Stomach (tissue), 9 donors: ENCODE measurements around the gene CNTN1. TPM values are rescaled to one million over a fixed set of nuclear protein-coding genes. Genes with fewer than 3 reads are reported as not detected.
"Not testable (repeated sequence)": the region's sequence is repeated elsewhere in the genome, so short reads cannot be mapped to it uniquely, and the experiment has no call there.

Source experiments
- DNase-seq, 2 donors: peaks; one replicate each; pipeline versions ENCODE4 v3.0.0 to v3.0.0-alpha.2; 2013 to 2019
- H3K27ac ChIP-seq, 5 donors: fragments of 200-600 bp in 4 of 5; sonication (generic) in 4 of 5; one replicate each; pipeline ENCODE4 v1.5.1; 2013 to 2019; ENCODE audit warnings: mild to moderate bottlenecking in 1 of 5, moderate library complexity in 1 of 5
- H3K27me3 ChIP-seq, 3 donors: fragments of 200-600 bp; sonication (generic); one replicate each; pipeline ENCODE4 v1.5.1; 2017 to 2019; ENCODE audit warnings: mixed run types in 1 of 3
- H3K36me3 ChIP-seq, 4 donors: fragments of 200-600 bp; sonication (generic); 1 replicate in 3 of 4; 2 replicates in 1 of 4; pipeline ENCODE4 v1.5.1; 2016 to 2019
- H3K4me1 ChIP-seq, 4 donors: fragments of 200-600 bp; sonication (generic); one replicate each; pipeline ENCODE4 v1.5.1; 2016 to 2019
- H3K4me3 ChIP-seq, 4 donors: fragments of 200-600 bp; sonication (generic) in 3 of 4; one replicate each; pipeline ENCODE4 v1.5.1; 2016 to 2019; ENCODE audit warnings: mild to moderate bottlenecking in 1 of 4
- H3K9me3 ChIP-seq, 4 donors: fragments of 200-600 bp; sonication (generic); one replicate each; pipeline ENCODE4 v1.5.1; 2016 to 2019
- EP300 ChIP-seq: sonication (generic); formaldehyde crosslinking; IDR thresholded peaks from one replicate; pipeline ENCODE4 v1.6.1; 2017; ENCODE audit warnings: antibody characterized with exemption
- POLR2A ChIP-seq, 4 donors: fragments of 450-650 bp; IDR thresholded peaks; one replicate each; pipeline ENCODE4 v1.6.1; 2016; ENCODE audit warnings: antibody characterized with exemption in 4 of 4, control low read depth in 2 of 4, mild to moderate bottlenecking in 1 of 4, moderate library complexity in 1 of 4
- POLR2AphosphoS5 ChIP-seq, 3 donors: sonication (generic); formaldehyde crosslinking; IDR thresholded peaks; one replicate each; pipeline ENCODE4 v1.6.1; 2016; ENCODE audit warnings: antibody characterized with exemption in 3 of 3
- WGBS, 5 donors: extraction: QIAGEN DNeasy Blood & Tissue Kit in 3 of 5; methylation state at CpG; one replicate each; pipeline versions ENCODE4 v1.1.5 to v1.1.7; 2013 to 2018; 5-methylcytosine and 5-hydroxymethylcytosine counted together
- intact Hi-C: fragments of 100-400 bp; cut with DNase I; formaldehyde crosslinking; loops from one replicate; pipeline ENCODE4 v1.15.1; 2023; ENCODE audit warnings: low total_unique reads
- polyA plus RNA-seq, 3 donors: library from polyadenylated mRNA; stranded (reverse); fragments of 200-250 nt; gene quantifications; one replicate each; pipeline ENCODE4 v1.2.3, GENCODE V29; 2013
- total RNA-seq, 5 donors: library from RNA; depleted of rRNA; stranded (reverse); fragments of >200 nt; gene quantifications; one replicate each; pipeline versions ENCODE4 v1.1.0 to v1.2.3, GENCODE V29; 2014 to 2016
- TF ChIP-seq, protein P1 (sequence below), 7 experiments: fragments of 450-650 bp in 4 of 7; fragments of 200-600 bp in 3 of 7; sonication (generic) in 3 of 7; IDR thresholded peaks; one replicate each; pipeline ENCODE4 v1.5.1; 2016 to 2019; ENCODE audit warnings: antibody characterized with exemption in 7 of 7, control low read depth in 2 of 7, mild to moderate bottlenecking in 1 of 7
- donor health status: healthy with polysubstance abuse.
- donor health status: Bipolar disorder and iron deficiency.
- donor health status: healthy.

Gene CNTN1
- total and polyA plus RNA-seq, 8 donors, result 0.68 to 68.3 (median 7.1) TPM

DNA sequence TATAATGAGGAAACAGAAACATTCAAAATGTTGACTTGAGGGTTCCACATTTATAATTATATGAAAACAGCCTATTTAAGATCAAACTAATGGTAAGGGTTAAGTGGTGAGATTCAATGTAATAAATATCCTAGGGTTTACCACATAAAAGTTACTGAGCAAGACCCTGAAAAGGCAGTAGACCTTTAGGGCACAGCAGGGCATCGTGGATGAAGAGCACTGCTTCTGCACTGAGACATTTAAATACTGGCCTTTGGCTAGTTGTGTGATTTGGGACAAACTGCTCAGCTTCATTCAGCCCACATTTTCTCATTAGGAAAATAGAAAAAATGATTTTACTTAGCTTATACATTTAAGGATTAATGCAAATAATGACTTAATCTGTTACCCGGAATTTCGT lies 42.0 kb downstream of the CNTN1 start:
- H3K4me3 ChIP-seq, result no peak overlapping the region
- H3K36me3 ChIP-seq, result no peaks in the 10 kb centered on the region
- peaks cover 0 to 4% (median 0%) of the 10 kb centered on the region in 4 donors for H3K4me1 ChIP-seq
- H3K9me3 ChIP-seq, result no peaks in the 10 kb centered on the region
- DNase-seq, result no peak
- TF ChIP-seq, protein P1, sequence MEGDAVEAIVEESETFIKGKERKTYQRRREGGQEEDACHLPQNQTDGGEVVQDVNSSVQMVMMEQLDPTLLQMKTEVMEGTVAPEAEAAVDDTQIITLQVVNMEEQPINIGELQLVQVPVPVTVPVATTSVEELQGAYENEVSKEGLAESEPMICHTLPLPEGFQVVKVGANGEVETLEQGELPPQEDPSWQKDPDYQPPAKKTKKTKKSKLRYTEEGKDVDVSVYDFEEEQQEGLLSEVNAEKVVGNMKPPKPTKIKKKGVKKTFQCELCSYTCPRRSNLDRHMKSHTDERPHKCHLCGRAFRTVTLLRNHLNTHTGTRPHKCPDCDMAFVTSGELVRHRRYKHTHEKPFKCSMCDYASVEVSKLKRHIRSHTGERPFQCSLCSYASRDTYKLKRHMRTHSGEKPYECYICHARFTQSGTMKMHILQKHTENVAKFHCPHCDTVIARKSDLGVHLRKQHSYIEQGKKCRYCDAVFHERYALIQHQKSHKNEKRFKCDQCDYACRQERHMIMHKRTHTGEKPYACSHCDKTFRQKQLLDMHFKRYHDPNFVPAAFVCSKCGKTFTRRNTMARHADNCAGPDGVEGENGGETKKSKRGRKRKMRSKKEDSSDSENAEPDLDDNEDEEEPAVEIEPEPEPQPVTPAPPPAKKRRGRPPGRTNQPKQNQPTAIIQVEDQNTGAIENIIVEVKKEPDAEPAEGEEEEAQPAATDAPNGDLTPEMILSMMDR (IDR thresholded peaks at IDR 0.05), result no peak
- TF ChIP-seq EP300, result no peak
- H3K27ac ChIP-seq, result no peak overlapping the region
- WGBS, 5 donors, result 62 to 76% (median 70%) methylated on average over 3 of the region's 3 CpGs
- intact Hi-C loops, result no loop called here
- no peaks in the 10 kb centered on the region for H3K27me3 ChIP-seq

DNA sequence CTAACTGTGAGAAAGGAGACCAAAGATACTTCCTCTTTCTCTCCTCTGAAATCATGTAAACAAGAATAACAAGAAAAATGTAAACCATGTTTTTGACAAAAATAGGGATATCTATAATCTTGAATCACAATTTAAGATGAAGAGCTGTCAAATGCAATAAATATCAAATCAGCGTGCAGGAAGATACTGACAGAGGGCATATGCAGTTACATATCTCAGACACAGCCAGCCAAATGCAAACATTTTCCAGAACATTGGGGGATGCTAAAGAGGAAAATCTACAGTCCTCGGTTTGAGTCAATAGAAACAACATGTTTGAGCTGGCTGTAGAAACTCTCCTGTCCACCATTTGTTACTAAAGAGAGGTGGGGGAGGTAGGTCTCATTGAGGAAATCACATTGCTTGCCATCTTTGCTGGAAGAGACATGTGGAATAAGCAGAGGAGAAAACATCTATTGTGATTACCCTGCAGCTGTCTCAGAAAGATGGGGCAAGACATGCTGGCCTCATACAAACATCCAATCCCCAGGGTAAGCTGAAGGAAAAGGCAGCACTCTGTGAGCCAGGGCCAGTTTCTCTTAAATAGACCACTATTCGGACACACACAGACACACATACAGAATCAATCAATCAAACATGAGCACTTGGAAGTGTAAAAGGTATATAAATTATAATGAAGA lies 43.5 kb downstream of the CNTN1 start:
- no peaks in the 10 kb centered on the region for H3K27me3 ChIP-seq
- no peak overlapping the region for H3K4me3 ChIP-seq
- no peak for DNase-seq
- WGBS, 5 donors, result 54 to 61% (median 59%) methylated on average over 3 of the region's 3 CpGs
- no peaks in the 10 kb centered on the region for H3K36me3 ChIP-seq
- H3K27ac ChIP-seq, result no peak overlapping the region
- intact Hi-C loops, result no loop called here
- H3K9me3 ChIP-seq, result no peaks in the 10 kb centered on the region
- H3K4me1 ChIP-seq, result peaks cover 0 to 4% (median 0%) of the 10 kb centered on the region in 4 donors
- TF ChIP-seq EP300 (no peak), POLR2AphosphoS5 (IDR thresholded peaks at IDR 0.05) (no peak), POLR2A (IDR thresholded peaks at IDR 0.05) (no peak)
- TF ChIP-seq, protein P1 (IDR thresholded peaks at IDR 0.05), result no peak

DNA sequence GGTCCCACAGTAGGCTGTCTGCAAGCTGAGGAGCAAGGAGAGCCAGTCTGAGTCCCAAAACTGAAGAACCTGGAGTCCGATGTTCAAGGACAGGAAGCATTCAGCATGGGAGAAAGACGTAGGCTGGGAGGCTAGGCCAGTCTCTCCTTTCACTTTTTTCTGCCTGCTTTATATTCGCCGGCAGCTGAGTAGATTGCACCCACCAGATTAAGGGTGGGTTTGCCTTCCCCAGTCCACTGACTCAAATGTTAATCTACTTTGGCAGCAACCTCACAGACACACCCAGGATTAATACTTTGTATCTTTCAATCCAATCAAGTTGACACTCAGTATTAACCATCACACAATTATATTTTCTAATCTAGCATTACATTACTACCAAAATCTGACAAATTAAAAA lies 45.2 kb downstream of the CNTN1 start:
- H3K27me3 ChIP-seq, H3K9me3 ChIP-seq, H3K4me1 ChIP-seq, H3K27ac ChIP-seq, DNase-seq, H3K4me3 ChIP-seq, intact Hi-C loops, H3K36me3 ChIP-seq: not testable (repeated sequence)
- WGBS, 5 donors, result 86 to 92% (median 88%) methylated on average over 4 of the region's 4 CpGs

DNA sequence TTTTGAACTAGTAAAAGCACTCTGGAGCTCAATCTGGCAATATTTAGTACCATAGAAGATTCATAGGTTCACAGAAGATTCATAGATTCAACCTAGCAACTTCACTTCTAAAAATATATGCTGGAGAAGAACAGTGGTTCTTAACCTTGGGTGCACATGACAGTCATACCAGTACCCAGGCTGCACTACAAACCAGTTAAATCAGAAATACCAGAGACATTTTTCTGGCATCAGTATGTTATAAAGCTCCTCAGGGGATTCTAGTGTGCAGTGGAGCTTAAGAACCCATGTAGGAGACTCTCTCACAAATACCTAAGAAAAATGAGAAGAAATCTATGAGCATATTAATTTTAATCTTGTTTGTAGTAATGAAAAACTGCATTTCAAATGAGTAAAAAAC lies 46.6 kb downstream of the CNTN1 start:
- Histone ChIP-seq H3K27ac (no peak overlapping the region), H3K4me3 (no peak overlapping the region), H3K9me3 (no peaks in the 10 kb centered on the region), H3K4me1 (peaks cover 0 to 4% (median 0%) of the 10 kb centered on the region in 4 donors), H3K36me3 (no peaks in the 10 kb centered on the region), H3K27me3 (no peaks in the 10 kb centered on the region)
- intact Hi-C loops, result no loop called here
- no peak for DNase-seq
- TF ChIP-seq, protein P1 (IDR thresholded peaks at IDR 0.05), result no peak
- TF ChIP-seq POLR2A (IDR thresholded peaks at IDR 0.05) (no peak), POLR2AphosphoS5 (IDR thresholded peaks at IDR 0.05) (no peak), EP300 (no peak)

DNA sequence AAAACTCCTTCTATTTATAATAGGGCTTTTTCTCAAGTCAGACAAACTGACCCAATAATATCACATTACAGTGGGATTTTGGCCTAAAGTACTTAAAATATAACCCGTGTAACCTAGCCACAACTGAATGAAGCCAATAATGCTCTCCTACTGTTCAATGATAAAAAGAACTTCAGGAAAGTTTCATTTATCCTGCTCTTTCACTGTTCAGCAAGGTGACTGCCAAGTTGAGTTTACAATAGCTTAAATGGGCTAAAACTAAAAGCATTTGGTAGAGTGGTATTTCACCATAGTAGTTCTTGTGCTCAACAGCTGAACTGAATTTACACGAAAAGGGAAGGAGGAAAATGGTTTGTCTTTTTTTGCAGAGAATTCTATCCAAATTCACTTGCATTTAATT lies 49.8 kb downstream of the CNTN1 start:
- H3K27me3 ChIP-seq, result no peaks in the 10 kb centered on the region
- H3K4me1 ChIP-seq, result peaks cover 0 to 4% (median 0%) of the 10 kb centered on the region in 4 donors
- no peak for DNase-seq
- intact Hi-C loops, result no loop called here
- no peak overlapping the region for H3K4me3 ChIP-seq
- H3K36me3 ChIP-seq, result no peaks in the 10 kb centered on the region
- 50 to 72% (median 55%) methylated on average over 2 of the region's 2 CpGs for WGBS, 5 donors
- H3K27ac ChIP-seq, result no peak overlapping the region
- no peaks in the 10 kb centered on the region for H3K9me3 ChIP-seq
- TF ChIP-seq, protein P1 (IDR thresholded peaks at IDR 0.05), result no peak
- TF ChIP-seq POLR2A (IDR thresholded peaks at IDR 0.05), result no peak
